K562 (cell line): Measurements from ENCODE around the gene KCTD4. TPM values are rescaled to one million over a fixed set of nuclear protein-coding genes. Genes with fewer than 3 reads are reported as not detected.

Experiments used
- ATAC-seq: fragments of 200-7000 bp; cut with Tn5 transposase; 3 replicates; pipeline ENCODE4 v1.9.1; 2020; ENCODE audit warnings: moderate library complexity
- BruUV-seq: library from RNA; stranded (reverse); fragments of 400-500 nt; replicated peaks from 2 replicates; lab custom pipeline; 2021; lab: Mats Ljungman, UMichigan
- CTCF ChIA-PET: fragments of 300-600 bp; formaldehyde crosslinking; extraction: SDS; loops from one replicate; lab custom pipeline; 2021; ENCODE audit warnings: low intra/inter-chr PET ratio; lab: Yijun Ruan, JAX
- POLR2A ChIA-PET: fragments of 300-600, 350-650 bp; sonication (Branson Sonifier 250); formaldehyde crosslinking; extraction: SDS; loops from one replicate; lab custom pipeline; 2021; ENCODE audit warnings: antibody characterized with exemption, inconsistent platforms; lab: Yijun Ruan, JAX
- DNase-seq, 4 experiments: peaks; one replicate each; pipeline versions ENCODE4 v3.0.0 to v3.0.0-alpha.2; 2011 to 2018; ENCODE audit warnings: low spot score in 3 of 4, mixed read lengths in 3 of 4; ENCODE audit errors: extremely low read depth in 1 of 4
- FAIRE-seq: peaks from 2 replicates; lab custom pipeline; 2011; peaks lifted over from hg19 to GRCh38; lab: Jason Lieb, UNC
- H2AFZ ChIP-seq: 2 replicates; pipeline ENCODE4 v1.6.0; 2011; ENCODE audit warnings: low read depth, low read length, control low read depth, inconsistent platforms
- H3K27ac ChIP-seq: fragments of 200-600 bp; 3 replicates; pipeline ENCODE4 v1.8.0; 2011; ENCODE audit warnings: low read depth, mild to moderate bottlenecking, control low read depth, inconsistent platforms, low read length, moderate library complexity, mixed read lengths; ENCODE audit errors: extremely low read depth
- H3K27me3 ChIP-seq, 2 experiments: fragments of 300-600 bp in 1 of 2; 2 replicates in 1 of 2; 3 replicates in 1 of 2; pipeline versions ENCODE4 v1.6.0 to v1.8.0; 2011; ENCODE audit warnings: inconsistent platforms in 2 of 2, low read length in 2 of 2, mild to moderate bottlenecking in 1 of 2, mixed read lengths in 1 of 2, moderate library complexity in 1 of 2; ENCODE audit not compliant: control insufficient read depth in 2 of 2, insufficient read depth in 2 of 2
- H3K36me3 ChIP-seq: fragments of 300-600 bp; 3 replicates; pipeline ENCODE4 v1.8.0; 2011; ENCODE audit warnings: mild to moderate bottlenecking, low read length, inconsistent platforms; ENCODE audit not compliant: control insufficient read depth, insufficient read depth
- H3K4me1 ChIP-seq, 2 experiments: fragments of 200-600 bp in 1 of 2; replicated peaks in 1 of 2; 2 replicates in 1 of 2; 3 replicates in 1 of 2; pipeline versions ENCODE4 v1.5.1 to v1.8.0; 2011; ENCODE audit warnings: inconsistent platforms in 2 of 2, low read length in 2 of 2, mild to moderate bottlenecking in 1 of 2, mixed read lengths in 1 of 2, moderate library complexity in 1 of 2; ENCODE audit not compliant: control insufficient read depth in 2 of 2, insufficient read depth in 2 of 2
- H3K4me2 ChIP-seq: 2 replicates; pipeline ENCODE4 v1.6.1; 2011; ENCODE audit warnings: low read length, control low read depth, inconsistent platforms, mixed read lengths; ENCODE audit not compliant: insufficient read depth
- H3K4me3 ChIP-seq: fragments of 200-600 bp; sonication (generic), shearing (Covaris generic); 2 replicates; pipeline ENCODE4 v1.5.1; 2016; ENCODE audit warnings: control low read depth, inconsistent platforms
- H3K79me2 ChIP-seq: fragments of 200-600 bp; 3 replicates; pipeline ENCODE4 v1.8.0; 2011; ENCODE audit warnings: low read length, inconsistent platforms; ENCODE audit not compliant: control insufficient read depth, insufficient read depth
- H3K9ac ChIP-seq, 2 experiments: 2 replicates each; pipeline versions ENCODE4 v1.6.0 to v1.6.1; 2011; ENCODE audit warnings: low read depth in 2 of 2, low read length in 2 of 2, control low read depth in 1 of 2, inconsistent platforms in 1 of 2, mild to moderate bottlenecking in 1 of 2, mixed read lengths in 1 of 2; ENCODE audit not compliant: insufficient read depth in 1 of 2
- H3K9me1 ChIP-seq: one replicate; pipeline ENCODE4 v1.6.0; 2011; ENCODE audit warnings: inconsistent platforms, mild to moderate bottlenecking, low read length, moderate library complexity; ENCODE audit not compliant: control insufficient read depth, insufficient read depth
- H3K9me3 ChIP-seq: replicated peaks from 2 replicates; pipeline ENCODE4 v1.5.1; 2011; ENCODE audit warnings: low read depth, low read length, inconsistent platforms; ENCODE audit not compliant: control insufficient read depth, insufficient read depth
- H4K20me1 ChIP-seq: replicated peaks from 2 replicates; pipeline ENCODE4 v1.6.1; 2011; ENCODE audit warnings: low read length, inconsistent platforms, mixed read lengths; ENCODE audit not compliant: control insufficient read depth, insufficient read depth
- CGGBP1 ChIP-seq: fragments of 250-450 bp; sonication (Bioruptor Pico); IDR thresholded peaks from 2 replicates; pipeline ENCODE4 v1.9.0; 2021; ENCODE audit warnings: mild to moderate bottlenecking
- CHD2 ChIP-seq: IDR thresholded peaks from 2 replicates; pipeline ENCODE4 v1.6.1; 2011; ENCODE audit warnings: low read depth, low read length
- FOS ChIP-seq: IDR thresholded peaks from 3 replicates; pipeline ENCODE4 v1.6.1; 2011; ENCODE audit not compliant: insufficient read length; ENCODE audit errors: extremely low read depth
- GTF2E2 ChIP-seq: fragments of 200-800 bp; sonication (Bioruptor generic); IDR thresholded peaks from 2 replicates; pipeline ENCODE4 v1.6.1; 2016; ENCODE audit warnings: missing genetic modification characterization, missing compliant biosample characterization
- HMBOX1 ChIP-seq: sonication (generic); IDR thresholded peaks from 2 replicates; pipeline ENCODE4 v1.6.1; 2016
- MAX ChIP-seq: sonication (generic); formaldehyde crosslinking; IDR thresholded peaks from 2 replicates; pipeline ENCODE4 v1.9.0; 2022; ENCODE audit warnings: mild to moderate bottlenecking, missing genetic modification reagents
- NFRKB ChIP-seq: fragments of 450-650 bp; IDR thresholded peaks from 2 replicates; pipeline ENCODE4 v1.6.1; 2016; ENCODE audit warnings: low read depth
- RBM17 ChIP-seq: fragments of 200-400 bp; formaldehyde crosslinking; IDR thresholded peaks from 2 replicates; pipeline ENCODE4 v1.6.1; 2017; ENCODE audit warnings: low read depth, mild to moderate bottlenecking, low read length, borderline replicate concordance
- SLC30A9 ChIP-seq: fragments of 250-450 bp; sonication (Bioruptor Pico); IDR thresholded peaks from 2 replicates; pipeline ENCODE4 v1.8.0; 2022; ENCODE audit warnings: mild to moderate bottlenecking, moderate library complexity
- SMAD2 ChIP-seq: fragments of 150-350 bp; IDR thresholded peaks from 2 replicates; pipeline ENCODE4 v1.6.1; 2014; ENCODE audit warnings: low read depth, mild to moderate bottlenecking, low read length
- THAP7 ChIP-seq: fragments of 250-450 bp; sonication (Bioruptor Pico); IDR thresholded peaks from 2 replicates; pipeline ENCODE4 v1.5.0; 2021
- TRIM25 ChIP-seq: fragments of 450-650 bp; IDR thresholded peaks from 2 replicates; pipeline ENCODE4 v1.7.0; 2016; ENCODE audit warnings: borderline replicate concordance
- ZNF384 ChIP-seq: IDR thresholded peaks from 2 replicates; pipeline ENCODE4 v1.6.1; 2012; ENCODE audit warnings: low read depth, low read length, improper control_type of control experiment
- ZNF436 ChIP-seq: fragments of 250-450, 450-650 bp; sonication (Bioruptor Pico); formaldehyde crosslinking; IDR thresholded peaks from 2 replicates; pipeline ENCODE4 v1.7.0; 2020; ENCODE audit warnings: mild to moderate bottlenecking
- WGBS: fragments of 100-300 bp; shearing (Covaris generic); methylation state at CpG from one replicate; pipeline ENCODE4 v1.1.6; 2016; ENCODE audit warnings: low coverage, mixed read lengths; ENCODE audit not compliant: insufficient coverage; ENCODE audit errors: missing lambda C conversion rate; 5-methylcytosine and 5-hydroxymethylcytosine counted together
- in situ Hi-C: fragments of 300-500 bp; cut with MboI; formaldehyde crosslinking; loops from 4 replicates; pipeline ENCODE4 v1.15.0; 2018; ENCODE audit warnings: inconsistent platforms, mixed read lengths
- intact Hi-C: fragments of 100-400 bp; cut with micrococcal nuclease; formaldehyde crosslinking; loops from 2 replicates; pipeline ENCODE4 v1.14.2; 2022
- polyA plus RNA-seq, 8 experiments: library from polyadenylated mRNA; depleted of rRNA in 4 of 8; stranded (reverse) in 5 of 8; unstranded in 3 of 8; fragments of >200 nt; fragmentation: Nextera tagmentation in 2 of 8; fragmentation: Illumina TruSeq in 1 of 8; extraction: Ambion mirVana in 2 of 8; extraction: Trizol in 1 of 8; gene quantifications; 2 replicates each; pipeline versions ENCODE4 v1.2.1 to v1.2.3, GENCODE V29; 2011 to 2014; ENCODE audit warnings: inconsistent platforms in 1 of 8, missing spikeins in 1 of 8
- total RNA-seq, 7 experiments: library from RNA; depleted of rRNA in 6 of 7; stranded (reverse); fragments of >200 nt in 6 of 7; fragmentation: Illumina TruSeq in 2 of 7; extraction: Trizol in 2 of 7; gene quantifications; 2 replicates each; pipeline versions ENCODE4 v1.2.1 to v1.2.3, GENCODE V29; 2011 to 2021; ENCODE audit warnings: low replicate concordance in 1 of 7

KCTD4 gene
- total and polyA plus RNA-seq, 9 of the 15 experiments (the other 6 are each of a cell fraction or from before 2014, with no cell fraction given) = not detected

GRCh38 chr13:45162821-45163220 lies 38.0 kb downstream of the KCTD4 start:
- ChIA-PET CTCF (no interaction called here), POLR2A (no interaction called here)
- DNase-seq = no peak
- Histone ChIP-seq H3K27me3 (no peaks in the 10 kb centered on the region), H3K27ac (no peak overlapping the region), H3K9me3 (no peaks in the 10 kb centered on the region), H3K4me3 (no peak overlapping the region), H3K9ac (no peak overlapping the region), H3K4me1 (no peaks in the 10 kb centered on the region), H3K36me3 (peaks cover 33% of the 10 kb centered on the region), H2AFZ (no peak overlapping the region), H4K20me1 (no peaks in the 10 kb centered on the region), H3K9me1 (no peaks in the 10 kb centered on the region), H3K79me2 (no peaks in the 10 kb centered on the region; the same call in 2 of the 3 replicates), H3K4me2 (no peak overlapping the region)
- ATAC-seq = no peak
- TF ChIP-seq ZNF436 (CRISPR knock-in tag) (no peak), CHD2 (no peak), SLC30A9 (CRISPR knock-in tag) (no peak), SMAD2 (no peak)
- 71% methylated on average over 1 of the region's 1 CpG for WGBS
- intact Hi-C loops = no loop called here
- FAIRE-seq = no peak
- no TSS peak for BruUV-seq
- in situ Hi-C loops = no loop called here

- Histone ChIP-seq H3K9me1 (no peaks in the 10 kb centered on the region), H3K4me2 (no peak overlapping the region), H3K4me1 (no peaks in the 10 kb centered on the region), H3K36me3 (peaks cover 35% of the 10 kb centered on the region), H3K4me3 (no peak overlapping the region), H2AFZ (no peak overlapping the region), H3K9ac (no peak overlapping the region), H3K79me2 (no peaks in the 10 kb centered on the region; the same call in 2 of the 3 replicates), H3K27ac (no peak overlapping the region), H3K9me3 (no peaks in the 10 kb centered on the region), H4K20me1 (no peaks in the 10 kb centered on the region), H3K27me3 (no peaks in the 10 kb centered on the region)
- intact Hi-C loops = no loop called here
- in situ Hi-C loops = no loop called here
- DNase-seq (no peak), FAIRE-seq (no peak), ATAC-seq (no peak)
- BruUV-seq = no TSS peak
- POLR2A ChIA-PET = no interaction called here
- WGBS = 91% methylated on average over 1 of the region's 1 CpG
- CTCF ChIA-PET = no interaction called here
- no peak for TF ChIP-seq CGGBP1 (CRISPR knock-in tag)
- TF ChIP-seq NFRKB = no peak
- TF ChIP-seq MAX (CRISPR knock-in tag) = no peak
- no peak for TF ChIP-seq THAP7 (CRISPR knock-in tag)
- no peak for TF ChIP-seq RBM17
- TF ChIP-seq FOS = no peak
- no peak for TF ChIP-seq HMBOX1
- no peak for TF ChIP-seq TRIM25
- no peak for TF ChIP-seq ZNF384
- TF ChIP-seq GTF2E2 (tag) = no peak
Measured at GRCh38 chr13:45162194-45162593, 38.7 kb downstream of the KCTD4 start.
